GM12878 (cell line): ENCODE measurements around the gene FARS2.

Experiments used
- EZH2 ChIP-seq: IDR thresholded peaks from 2 replicates; pipeline ENCODE4 v1.6.1; 2012; ENCODE audit warnings: low read depth, mild to moderate bottlenecking, control low read depth, inconsistent platforms, low read length, borderline replicate concordance; ENCODE audit not compliant: control insufficient read depth
- GABPA ChIP-seq: IDR thresholded peaks from 2 replicates; pipeline ENCODE4 v1.6.1; 2014; ENCODE audit warnings: antibody characterized with exemption, low read depth, mild to moderate bottlenecking, inconsistent platforms
- HDAC2 ChIP-seq: fragments of 200-600 bp; sonication (generic); IDR thresholded peaks from 2 replicates; pipeline ENCODE4 v1.6.1; 2017
- MXI1 ChIP-seq: fragments of 150-350 bp; IDR thresholded peaks from 2 replicates; pipeline ENCODE4 v1.6.1; 2011; ENCODE audit warnings: low read depth, mild to moderate bottlenecking, inconsistent platforms, low read length, improper control_type of control experiment
- MYB ChIP-seq: fragments of 150-350 bp; IDR thresholded peaks from 2 replicates; pipeline ENCODE4 v1.6.1; 2014; ENCODE audit warnings: mild to moderate bottlenecking, low read depth, low read length, borderline replicate concordance
- RFX5 ChIP-seq: IDR thresholded peaks from 2 replicates; pipeline ENCODE4 v1.6.1; 2011; ENCODE audit warnings: low read depth, low read length, improper control_type of control experiment
- ZNF207 ChIP-seq: fragments of 450-650 bp; IDR thresholded peaks from 2 replicates; pipeline ENCODE4 v1.6.1; 2014; ENCODE audit warnings: antibody characterized with exemption, mild to moderate bottlenecking, borderline replicate concordance

DNA sequence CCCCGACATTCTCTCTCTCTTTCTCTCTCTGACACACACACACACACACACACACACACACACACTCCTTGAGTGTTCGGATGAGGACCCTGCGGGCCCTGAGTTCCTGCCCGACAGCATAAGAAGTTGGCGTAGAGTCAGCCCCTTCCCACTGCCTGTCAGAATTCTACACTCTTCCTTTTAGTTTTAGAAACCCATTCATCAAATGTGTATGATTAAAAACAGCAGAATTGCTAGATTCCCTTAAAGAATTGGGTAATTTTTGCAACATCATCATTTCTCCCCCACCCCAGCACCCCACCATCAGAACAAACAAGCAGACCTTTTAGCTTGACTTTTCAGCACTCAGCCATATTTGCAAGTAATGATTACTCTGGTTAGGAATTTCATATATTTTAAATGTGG, 322.8 kb downstream of the FARS2 start:
- TF ChIP-seq HDAC2 (no peak), MYB (no peak), EZH2 (no peak), RFX5 (no peak), MXI1 (no peak), GABPA (no peak), ZNF207 (no peak)
